WERI-Rb-1 (cell line): ENCODE data around the gene ADARB2.
"Not testable (repeated sequence)": the region's sequence is repeated elsewhere in the genome, so short reads cannot be mapped to it uniquely, and the experiment has no call there.

Experiments
- DNase-seq: peaks from one replicate; pipeline ENCODE4 v3.0.0-alpha.2; 2020
- H3K27ac ChIP-seq: fragments of 250-450 bp; sonication (Bioruptor Pico); 2 replicates; pipeline ENCODE4 v1.5.1; 2020; ENCODE audit warnings: mild to moderate bottlenecking, moderate library complexity
- H3K27me3 ChIP-seq: fragments of 250-450 bp; sonication (Bioruptor Pico); 2 replicates; pipeline ENCODE4 v1.5.1; 2021; ENCODE audit warnings: mild to moderate bottlenecking, low read depth, moderate library complexity; ENCODE audit not compliant: insufficient read depth, severe bottlenecking
- H3K36me3 ChIP-seq: fragments of 250-450 bp; sonication (Bioruptor Pico); 2 replicates; pipeline ENCODE4 v1.5.1; 2020; ENCODE audit warnings: mild to moderate bottlenecking, moderate library complexity
- H3K4me3 ChIP-seq: 2 replicates; pipeline ENCODE4 v1.5.1; 2011; ENCODE audit warnings: low read depth, mild to moderate bottlenecking, control low read depth, low read length
- H3K9me3 ChIP-seq: fragments of 250-450 bp; sonication (Bioruptor Pico); 2 replicates; pipeline ENCODE4 v1.5.1; 2021; ENCODE audit warnings: mild to moderate bottlenecking, moderate library complexity; ENCODE audit not compliant: severe bottlenecking
- TF ChIP-seq, protein P1 (sequence below): IDR thresholded peaks from 2 replicates; pipeline ENCODE4 v1.5.1; 2011; ENCODE audit warnings: low read depth, mild to moderate bottlenecking, control low read depth, inconsistent platforms, low read length

ADARB2 gene

DNA sequence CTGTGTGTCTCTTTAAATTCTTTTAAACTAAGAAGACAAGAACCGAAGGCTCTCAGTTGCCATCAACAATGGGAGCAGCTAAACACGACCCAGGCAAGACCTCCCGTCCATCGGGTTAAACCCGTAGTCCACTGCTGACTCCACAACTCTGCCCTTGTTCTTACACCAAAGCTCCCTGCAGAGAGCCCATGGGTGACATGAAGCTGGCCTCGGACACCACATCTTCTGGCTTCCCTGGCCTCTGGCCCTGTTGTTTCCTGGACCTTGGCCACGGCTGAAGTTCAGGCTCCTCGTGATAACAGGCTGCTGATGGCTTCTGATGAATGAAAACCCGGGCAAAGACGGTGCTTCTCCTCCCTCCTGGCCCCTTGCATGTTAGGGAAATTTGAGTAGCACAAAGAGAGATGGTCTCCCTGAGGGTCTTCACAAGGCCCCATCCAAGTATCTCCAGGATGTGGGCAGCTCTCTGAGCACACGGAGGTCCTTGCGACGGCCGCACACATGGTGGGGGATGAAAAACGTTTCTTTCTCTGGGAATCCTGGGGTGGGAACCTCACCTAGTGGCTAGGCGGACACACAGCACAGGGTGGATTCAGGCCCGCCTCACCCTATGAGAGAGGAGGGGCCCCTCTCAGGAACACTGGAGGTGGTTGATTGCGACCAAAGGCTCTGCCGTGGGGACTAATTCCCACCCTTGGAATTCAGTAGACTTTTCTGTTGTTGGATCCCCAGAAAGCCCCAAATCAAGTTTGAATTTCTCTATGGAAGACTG, 271.1 kb downstream of the ADARB2 start:
- no peaks in the 10 kb centered on the region for H3K9me3 ChIP-seq
- no peak for DNase-seq
- no peak overlapping the region for H3K4me3 ChIP-seq
- no peak overlapping the region for H3K27ac ChIP-seq
- TF ChIP-seq, protein P1, sequence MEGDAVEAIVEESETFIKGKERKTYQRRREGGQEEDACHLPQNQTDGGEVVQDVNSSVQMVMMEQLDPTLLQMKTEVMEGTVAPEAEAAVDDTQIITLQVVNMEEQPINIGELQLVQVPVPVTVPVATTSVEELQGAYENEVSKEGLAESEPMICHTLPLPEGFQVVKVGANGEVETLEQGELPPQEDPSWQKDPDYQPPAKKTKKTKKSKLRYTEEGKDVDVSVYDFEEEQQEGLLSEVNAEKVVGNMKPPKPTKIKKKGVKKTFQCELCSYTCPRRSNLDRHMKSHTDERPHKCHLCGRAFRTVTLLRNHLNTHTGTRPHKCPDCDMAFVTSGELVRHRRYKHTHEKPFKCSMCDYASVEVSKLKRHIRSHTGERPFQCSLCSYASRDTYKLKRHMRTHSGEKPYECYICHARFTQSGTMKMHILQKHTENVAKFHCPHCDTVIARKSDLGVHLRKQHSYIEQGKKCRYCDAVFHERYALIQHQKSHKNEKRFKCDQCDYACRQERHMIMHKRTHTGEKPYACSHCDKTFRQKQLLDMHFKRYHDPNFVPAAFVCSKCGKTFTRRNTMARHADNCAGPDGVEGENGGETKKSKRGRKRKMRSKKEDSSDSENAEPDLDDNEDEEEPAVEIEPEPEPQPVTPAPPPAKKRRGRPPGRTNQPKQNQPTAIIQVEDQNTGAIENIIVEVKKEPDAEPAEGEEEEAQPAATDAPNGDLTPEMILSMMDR = no peak
- peaks cover 8% of the 10 kb centered on the region for H3K27me3 ChIP-seq
- H3K36me3 ChIP-seq = no peaks in the 10 kb centered on the region

DNA sequence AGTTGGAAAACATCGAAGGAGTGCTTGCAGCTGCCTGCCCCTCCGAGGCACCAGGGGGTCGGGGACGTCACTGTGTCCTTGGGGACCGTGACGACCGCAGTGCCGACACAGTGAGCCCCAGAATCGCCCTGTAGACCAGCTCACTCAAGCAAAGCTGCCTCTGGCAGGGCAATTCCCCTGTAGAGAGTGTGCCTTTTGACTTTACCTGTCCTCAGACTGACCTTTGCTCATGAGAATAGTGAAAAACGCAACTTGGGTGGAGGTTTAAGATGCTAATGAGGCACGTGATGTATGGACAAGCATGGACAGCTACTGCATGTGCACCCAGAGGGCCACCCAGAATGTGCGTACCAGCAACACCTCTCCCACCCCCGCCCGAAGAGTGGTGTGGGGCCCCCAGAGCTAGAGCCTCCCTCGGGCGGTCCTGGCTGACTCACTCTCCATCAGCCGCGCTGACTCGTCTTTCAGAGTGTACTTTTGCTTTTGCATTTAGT, 271.9 kb downstream of the ADARB2 start:
- TF ChIP-seq, protein P1 = no peak
- H3K27ac ChIP-seq = no peak overlapping the region
- no peaks in the 10 kb centered on the region for H3K36me3 ChIP-seq
- no peak overlapping the region for H3K4me3 ChIP-seq
- no peak for DNase-seq
- no peaks in the 10 kb centered on the region for H3K9me3 ChIP-seq
- H3K27me3 ChIP-seq = peaks cover 8% of the 10 kb centered on the region

DNA sequence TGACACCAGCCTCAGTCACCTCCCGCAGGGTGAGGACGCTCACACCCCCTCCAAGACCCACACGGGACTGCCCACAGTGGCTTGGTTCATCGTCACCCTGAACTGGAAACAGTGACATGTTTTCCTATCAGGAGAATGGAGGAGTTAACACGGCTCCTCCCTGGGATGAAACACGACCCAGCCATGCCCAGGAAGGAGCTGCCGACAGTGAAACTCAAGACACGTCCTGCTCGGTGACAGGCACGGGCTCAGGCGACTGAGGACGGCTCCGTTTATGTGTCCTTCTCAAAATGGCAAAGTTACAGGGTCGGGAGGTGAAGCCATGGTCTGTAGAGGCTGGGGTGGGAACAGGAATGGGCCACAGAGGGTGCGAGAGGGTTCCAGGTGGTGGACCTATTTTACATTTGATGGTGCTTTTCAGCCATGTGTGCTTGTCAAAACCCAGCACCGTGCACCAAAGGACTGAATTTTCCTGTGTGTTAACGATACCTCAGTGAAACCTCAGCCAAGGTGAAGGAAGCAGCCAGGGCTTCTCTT, 272.4 kb downstream of the ADARB2 start:
- Histone ChIP-seq H3K9me3 (no peaks in the 10 kb centered on the region), H3K27me3 (peaks cover 8% of the 10 kb centered on the region), H3K4me3 (no peak overlapping the region), H3K27ac (no peak overlapping the region), H3K36me3 (no peaks in the 10 kb centered on the region)
- no peak for DNase-seq
- TF ChIP-seq, protein P1 = no peak

DNA sequence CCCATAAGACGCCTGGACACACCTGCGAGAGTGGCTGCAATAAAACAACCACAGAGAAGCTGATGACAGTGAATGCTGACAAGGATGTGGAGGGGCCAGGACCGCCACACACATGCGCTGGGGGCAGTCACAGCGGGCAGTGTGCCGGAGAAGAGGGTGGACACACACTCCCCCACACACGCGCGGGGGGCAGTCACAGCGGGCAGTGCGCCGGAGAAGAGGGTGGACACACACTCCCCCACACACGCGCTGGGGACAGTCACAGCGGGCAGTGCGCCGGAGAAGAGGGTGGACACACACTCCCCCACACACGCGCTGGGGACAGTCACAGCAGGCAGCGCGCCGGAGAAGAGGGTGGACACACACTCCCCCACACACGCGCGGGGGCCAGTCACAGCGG, 273.4 kb downstream of the ADARB2 start:
- H3K4me3 ChIP-seq, H3K36me3 ChIP-seq, H3K9me3 ChIP-seq, DNase-seq, H3K27me3 ChIP-seq, H3K27ac ChIP-seq: not testable (repeated sequence)

DNA sequence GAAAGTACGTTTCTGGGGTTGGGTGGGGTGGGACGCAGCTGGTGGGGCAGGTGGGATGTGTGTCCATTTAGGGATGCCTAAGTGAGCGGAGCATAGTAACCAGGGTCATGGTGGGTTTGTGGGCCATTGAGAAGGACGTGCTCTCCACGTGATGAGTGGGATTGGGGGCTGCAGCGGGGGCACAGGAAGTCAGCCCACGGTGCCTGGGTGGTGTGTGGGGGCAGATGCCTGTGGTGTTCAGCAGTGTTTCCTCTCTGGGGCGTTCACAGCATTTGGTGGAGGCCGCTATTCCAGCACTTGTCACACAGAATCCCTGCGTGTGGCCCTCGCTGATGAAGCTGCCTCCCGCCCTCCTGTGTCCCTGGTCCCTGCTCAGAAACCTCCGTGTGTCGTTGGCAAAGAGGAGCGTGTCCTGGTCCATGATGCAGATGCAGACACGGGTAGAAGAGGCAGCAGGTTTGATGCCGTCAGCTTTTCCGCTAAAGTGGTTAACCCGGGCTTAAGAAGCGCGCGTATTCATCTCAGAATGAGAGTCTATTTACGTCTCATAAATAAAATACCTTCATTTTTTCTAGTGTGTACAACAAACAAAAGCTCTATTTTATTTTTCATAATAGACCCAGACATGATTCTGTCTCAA, 274.2 kb downstream of the ADARB2 start:
- H3K27me3 ChIP-seq = peaks cover 8% of the 10 kb centered on the region
- no peak overlapping the region for H3K27ac ChIP-seq

DNA sequence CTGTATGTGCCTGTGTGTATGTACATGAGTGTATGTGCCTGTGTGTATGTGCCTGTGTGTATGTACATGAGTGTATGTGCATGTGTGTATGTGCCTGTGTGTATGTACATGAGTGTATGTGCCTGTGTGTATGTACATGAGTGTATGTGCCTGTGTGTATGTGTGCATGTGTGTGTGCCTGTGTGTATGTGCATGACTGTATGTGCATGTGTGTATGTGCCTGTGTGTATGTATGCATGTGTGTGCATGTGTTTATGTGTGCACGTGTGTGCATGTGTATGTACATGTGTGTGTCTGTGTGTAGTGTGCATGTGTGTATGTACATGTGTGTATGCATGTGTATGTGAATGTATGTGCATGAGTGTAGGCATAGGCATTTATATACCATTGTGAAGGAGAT, 274.8 kb downstream of the ADARB2 start:
- H3K36me3 ChIP-seq = no peaks in the 10 kb centered on the region
- no peak for DNase-seq
- no peak overlapping the region for H3K4me3 ChIP-seq
- TF ChIP-seq, protein P1 = no peak
- no peak overlapping the region for H3K27ac ChIP-seq
- peaks cover 8% of the 10 kb centered on the region for H3K27me3 ChIP-seq
- H3K9me3 ChIP-seq = no peaks in the 10 kb centered on the region

More for the DNA sequence above, 274.2 kb downstream of the ADARB2 start:
- Histone ChIP-seq H3K9me3 (no peaks in the 10 kb centered on the region), H3K36me3 (no peaks in the 10 kb centered on the region), H3K4me3 (no peak overlapping the region)
- TF ChIP-seq, protein P1 = no peak
- DNase-seq = no peak
